Measurements from ENCODE around the gene DDHD1. TPM values are rescaled to one million over a fixed set of nuclear protein-coding genes. Genes with fewer than 3 reads are reported as not detected.

DDHD1 gene
- polyA plus RNA-seq, 1 donor (not counting 4 experiments of a cell fraction or from before 2014, with no cell fraction given), result 10.4 TPM

DNA sequence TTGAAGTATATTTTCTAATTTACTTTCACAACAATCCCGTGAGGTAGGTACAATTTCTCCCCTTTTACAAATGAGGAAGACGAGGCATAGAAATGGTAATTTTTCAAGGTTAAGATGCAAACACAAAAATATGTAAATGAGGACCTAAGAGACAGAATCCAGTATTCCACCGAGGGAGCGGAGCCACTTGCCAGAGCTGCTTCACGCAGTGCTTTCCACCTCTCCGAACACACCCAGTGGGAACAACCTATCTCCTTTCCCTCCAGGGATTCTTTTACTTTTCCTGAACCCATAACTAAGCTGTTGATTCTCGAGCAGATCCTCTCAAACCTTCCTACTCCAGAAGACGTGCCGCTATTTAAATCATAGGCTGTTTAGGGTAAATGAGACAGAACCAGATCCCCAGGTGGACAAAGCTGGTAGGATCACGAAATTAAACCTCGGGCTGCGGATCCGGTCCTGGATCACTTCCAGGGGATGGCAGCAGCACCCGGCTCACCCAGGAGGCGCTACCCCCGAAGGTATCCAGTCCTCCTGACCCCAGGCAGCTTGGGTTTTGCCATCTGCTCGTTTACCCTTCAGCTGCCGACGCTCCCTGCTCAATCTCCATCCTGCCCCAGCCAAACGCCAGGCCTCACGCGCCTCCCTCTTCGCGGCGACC, 1.5 kb downstream of the DDHD1 start:
- H2AFZ ChIP-seq (ENCODE audit: control insufficient read depth, low read length), result peak overlapping the region; percentile 98
- H4K20me1 ChIP-seq (ENCODE audit: control insufficient read depth, extremely low read depth, insufficient read depth, low read length), result no peaks in the 10 kb centered on the region
- peak overlapping the region; percentile 63 to 95 (median 94) for H3K4me3 ChIP-seq (ENCODE audit: control insufficient read depth in 2 of 3, extremely low read depth in 1 of 3, insufficient read depth in 2 of 3, low read depth in 1 of 3, low read length in 3 of 3)
- H3K36me3 ChIP-seq (ENCODE audit: control insufficient read depth in 2 of 2, extremely low read depth in 1 of 2, insufficient read depth in 2 of 2, low read length in 2 of 2), result peaks cover 0 to 3% of the 10 kb centered on the region in 2 experiments
- H3K9me1 ChIP-seq (ENCODE audit: control insufficient read depth, extremely low read depth, insufficient read depth, low read length), result no peaks in the 10 kb centered on the region
- no peak for DNase-seq (ENCODE audit: low read depth, low spot score)
- no peak for FAIRE-seq
- peaks cover 9% of the 10 kb centered on the region for H3K4me1 ChIP-seq (ENCODE audit: control insufficient read depth, extremely low read depth, insufficient read depth, low read length)
- no peaks in the 10 kb centered on the region for H3K27me3 ChIP-seq (ENCODE audit: control insufficient read depth, extremely low read depth, insufficient read depth, low read length)
- dilution Hi-C loops (cut with MboI; ENCODE audit: extremely low pct_ligation_motif_present, low sequenced_read_pairs), result no loop called here
- H3K9me3 ChIP-seq (ENCODE audit: control insufficient read depth, low read depth, low read length), result no peaks in the 10 kb centered on the region
- TF ChIP-seq, protein P1, sequence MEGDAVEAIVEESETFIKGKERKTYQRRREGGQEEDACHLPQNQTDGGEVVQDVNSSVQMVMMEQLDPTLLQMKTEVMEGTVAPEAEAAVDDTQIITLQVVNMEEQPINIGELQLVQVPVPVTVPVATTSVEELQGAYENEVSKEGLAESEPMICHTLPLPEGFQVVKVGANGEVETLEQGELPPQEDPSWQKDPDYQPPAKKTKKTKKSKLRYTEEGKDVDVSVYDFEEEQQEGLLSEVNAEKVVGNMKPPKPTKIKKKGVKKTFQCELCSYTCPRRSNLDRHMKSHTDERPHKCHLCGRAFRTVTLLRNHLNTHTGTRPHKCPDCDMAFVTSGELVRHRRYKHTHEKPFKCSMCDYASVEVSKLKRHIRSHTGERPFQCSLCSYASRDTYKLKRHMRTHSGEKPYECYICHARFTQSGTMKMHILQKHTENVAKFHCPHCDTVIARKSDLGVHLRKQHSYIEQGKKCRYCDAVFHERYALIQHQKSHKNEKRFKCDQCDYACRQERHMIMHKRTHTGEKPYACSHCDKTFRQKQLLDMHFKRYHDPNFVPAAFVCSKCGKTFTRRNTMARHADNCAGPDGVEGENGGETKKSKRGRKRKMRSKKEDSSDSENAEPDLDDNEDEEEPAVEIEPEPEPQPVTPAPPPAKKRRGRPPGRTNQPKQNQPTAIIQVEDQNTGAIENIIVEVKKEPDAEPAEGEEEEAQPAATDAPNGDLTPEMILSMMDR (optimal IDR thresholded peaks at IDR 0.05 in 1 of 3, IDR thresholded peaks at IDR 0.05 in 1 of 3, conservative IDR thresholded peaks at IDR 0.05 in 1 of 3; ENCODE audit: extremely low read depth in 1 of 3, insufficient read depth in 2 of 3, low read length in 3 of 3), result peak in 2 of 3 experiments; percentile 23 to 24
- no peak for TF ChIP-seq EZH2 (IDR thresholded peaks at IDR 0.05; ENCODE audit: low read length)
- H3K9ac ChIP-seq (ENCODE audit: control insufficient read depth, extremely low read depth, insufficient read depth, low read length), result peak overlapping the region; percentile 83
- H3K27ac ChIP-seq (ENCODE audit: control insufficient read depth, insufficient read depth, low read length), result peak overlapping the region; percentile 56
- H3K4me2 ChIP-seq (ENCODE audit: control insufficient read depth, extremely low read depth, insufficient read depth, low read depth, low read length), result peak overlapping the region; percentile 98
- H3K79me2 ChIP-seq (ENCODE audit: control insufficient read depth, insufficient read depth, low read length), result peaks cover 51% of the 10 kb centered on the region

DNA sequence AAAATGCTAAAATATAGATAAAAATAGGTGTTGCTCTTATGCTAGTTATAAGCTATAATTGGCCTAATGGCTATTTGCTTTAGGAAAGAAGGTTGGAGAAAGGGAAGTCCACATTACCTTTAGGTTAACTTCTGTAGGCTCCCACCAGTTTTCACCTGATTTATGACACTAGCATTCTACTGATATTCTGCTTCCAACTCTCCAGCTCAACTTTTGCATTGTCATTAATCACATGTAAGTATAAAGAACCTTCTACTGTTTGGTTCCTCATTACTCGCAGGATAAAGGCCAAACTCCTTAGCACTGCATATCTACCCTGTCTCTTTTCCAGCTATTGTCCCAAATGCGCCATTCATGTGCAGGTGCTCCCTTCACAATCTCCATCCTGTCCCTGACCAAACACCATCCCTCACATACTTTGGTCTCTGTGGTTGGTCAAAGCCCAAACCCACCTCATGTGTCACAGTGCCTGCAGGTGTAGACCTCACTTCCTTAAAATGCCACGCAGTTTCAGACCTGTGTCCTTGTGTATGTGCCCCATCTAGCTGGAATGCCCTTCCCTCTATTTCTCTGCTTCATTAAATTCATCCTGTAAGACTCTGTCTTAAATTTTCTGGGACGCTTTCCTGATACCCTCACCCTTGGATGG, 3.3 kb downstream of the DDHD1 start:
- DNase-seq (ENCODE audit: low read depth, low spot score) (no peak), FAIRE-seq (no peak)
- H3K79me2 ChIP-seq (ENCODE audit: control insufficient read depth, insufficient read depth, low read length), result peaks cover 60% of the 10 kb centered on the region
- H3K4me3 ChIP-seq (ENCODE audit: control insufficient read depth in 2 of 3, extremely low read depth in 1 of 3, insufficient read depth in 2 of 3, low read depth in 1 of 3, low read length in 3 of 3), result no peak overlapping the region
- no peak overlapping the region for H2AFZ ChIP-seq (ENCODE audit: control insufficient read depth, low read length)
- TF ChIP-seq, protein P1 (optimal IDR thresholded peaks at IDR 0.05 in 1 of 3, IDR thresholded peaks at IDR 0.05 in 1 of 3, conservative IDR thresholded peaks at IDR 0.05 in 1 of 3; ENCODE audit: extremely low read depth in 1 of 3, insufficient read depth in 2 of 3, low read length in 3 of 3), result no peak
- no peak for TF ChIP-seq EZH2 (IDR thresholded peaks at IDR 0.05; ENCODE audit: low read length)
- dilution Hi-C loops (cut with MboI; ENCODE audit: extremely low pct_ligation_motif_present, low sequenced_read_pairs), result no loop called here
- no peaks in the 10 kb centered on the region for H3K9me3 ChIP-seq (ENCODE audit: control insufficient read depth, low read depth, low read length)
- peaks cover 0 to 3% of the 10 kb centered on the region in 2 experiments for H3K36me3 ChIP-seq (ENCODE audit: control insufficient read depth in 2 of 2, extremely low read depth in 1 of 2, insufficient read depth in 2 of 2, low read length in 2 of 2)
- H3K9me1 ChIP-seq (ENCODE audit: control insufficient read depth, extremely low read depth, insufficient read depth, low read length), result no peaks in the 10 kb centered on the region
- no peak overlapping the region for H3K4me2 ChIP-seq (ENCODE audit: control insufficient read depth, extremely low read depth, insufficient read depth, low read depth, low read length)
- H3K4me1 ChIP-seq (ENCODE audit: control insufficient read depth, extremely low read depth, insufficient read depth, low read length), result peaks cover 9% of the 10 kb centered on the region
- no peak overlapping the region for H3K27ac ChIP-seq (ENCODE audit: control insufficient read depth, insufficient read depth, low read length)
- H3K27me3 ChIP-seq (ENCODE audit: control insufficient read depth, extremely low read depth, insufficient read depth, low read length), result no peaks in the 10 kb centered on the region
- no peak overlapping the region for H3K9ac ChIP-seq (ENCODE audit: control insufficient read depth, extremely low read depth, insufficient read depth, low read length)
- H4K20me1 ChIP-seq (ENCODE audit: control insufficient read depth, extremely low read depth, insufficient read depth, low read length), result no peaks in the 10 kb centered on the region
